ENCODE results near the gene CITED2. TPM values are rescaled to one million over a fixed set of nuclear protein-coding genes. Genes with fewer than 3 reads are reported as not detected.

Gene CITED2
- total RNA-seq, 1 experiment from 2014 or later: 63.4 TPM

DNA sequence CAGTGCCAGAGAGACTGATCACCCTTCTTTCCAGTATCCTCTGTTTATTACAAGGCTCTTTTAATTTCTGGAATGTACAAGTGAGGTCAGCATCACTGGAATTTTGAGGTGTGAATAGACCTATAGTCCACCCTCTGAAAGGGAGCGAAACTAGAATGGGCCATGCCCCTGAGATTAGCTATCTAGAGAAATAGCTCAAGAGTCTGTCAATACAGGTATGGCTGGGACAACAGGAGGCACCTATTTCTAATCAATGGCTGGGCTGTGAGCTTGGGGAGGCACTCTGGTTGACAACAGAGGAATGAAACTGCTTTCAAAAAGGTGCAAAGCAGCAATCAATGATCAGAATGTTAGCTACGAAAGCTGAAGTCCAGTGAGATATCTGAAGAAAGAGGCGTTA is 17.3 kb upstream of the CITED2 start:
- peaks cover 46% of the 10 kb centered on the region for H3K27me3 Mint-ChIP-seq (ENCODE audit: low read depth)
- ChIA-PET POLR2A (interaction anchor here (1.1 kb wide), 1 partner anchor 17 kb away, joined by 3 read pairs; the partner anchor contains the start of gene CITED2), CTCF (interaction anchor here (0.6 kb wide), 1 partner anchor 58 kb away, joined by 3 read pairs; no protein-coding TSS in a partner anchor)
- no peaks in the 10 kb centered on the region for H3K9me3 Mint-ChIP-seq
- H3K4me3 Mint-ChIP-seq: no peak overlapping the region
- DNase-seq (ENCODE audit: low spot score): no peak
- no peak overlapping the region for H3K27ac Mint-ChIP-seq
- TF ChIP-seq RELA (CRISPR knock-in tag; IDR thresholded peaks at IDR 0.05; ENCODE audit: borderline replicate concordance) (no peak), NFATC4 (CRISPR knock-in tag; IDR thresholded peaks at IDR 0.05) (no peak)
- H3K4me1 Mint-ChIP-seq: peaks cover 14% of the 10 kb centered on the region
- no peaks in the 10 kb centered on the region for H3K36me3 Mint-ChIP-seq
- ATAC-seq: no peak

DNA sequence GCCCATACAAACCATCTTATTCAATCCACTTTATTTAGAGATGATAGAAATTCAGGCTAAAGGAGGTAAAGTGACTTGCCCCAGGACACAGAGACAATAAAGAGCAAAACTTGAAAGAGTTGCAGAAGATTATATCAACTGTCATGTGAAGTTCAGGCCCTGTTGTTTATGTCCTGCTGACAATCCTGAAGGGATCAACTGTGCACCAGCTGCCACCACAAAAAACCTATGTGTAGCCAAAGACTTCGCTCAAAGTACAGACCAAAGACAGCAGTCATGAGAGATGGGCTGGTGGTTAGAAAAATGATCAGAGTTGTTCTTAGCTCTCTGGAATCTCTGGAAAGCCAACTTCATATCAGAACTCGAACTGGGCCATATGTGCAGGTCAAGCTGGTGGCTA is 16.0 kb upstream of the CITED2 start:
- Mint-ChIP-seq H3K36me3 (no peaks in the 10 kb centered on the region), H3K4me1 (peaks cover 6% of the 10 kb centered on the region), H3K9me3 (no peaks in the 10 kb centered on the region), H3K27ac (no peak overlapping the region), H3K27me3 (ENCODE audit: low read depth) (peaks cover 38% of the 10 kb centered on the region), H3K4me3 (no peak overlapping the region)
- ChIA-PET CTCF (no interaction called here), POLR2A (no interaction called here)
- no peak for DNase-seq (ENCODE audit: low spot score)
- TF ChIP-seq RELA (CRISPR knock-in tag; IDR thresholded peaks at IDR 0.05; ENCODE audit: borderline replicate concordance): no peak
- TF ChIP-seq ZNF232 (CRISPR knock-in tag; IDR thresholded peaks at IDR 0.05): no peak
- no peak for TF ChIP-seq TP53 (CRISPR knock-in tag; IDR thresholded peaks at IDR 0.05)
- no peak for TF ChIP-seq FOXJ3 (CRISPR knock-in tag; IDR thresholded peaks at IDR 0.05; ENCODE audit: borderline replicate concordance)
- no peak for TF ChIP-seq CDX4 (CRISPR knock-in tag; IDR thresholded peaks at IDR 0.05; ENCODE audit: borderline replicate concordance)
- no peak for TF ChIP-seq STAT6 (CRISPR knock-in tag; conservative IDR thresholded peaks at IDR 0.05; ENCODE audit: low read depth)
- TF ChIP-seq CBFB (CRISPR knock-in tag; IDR thresholded peaks at IDR 0.05; ENCODE audit: low read depth): no peak
- no peak for TF ChIP-seq CREM (CRISPR knock-in tag; IDR thresholded peaks at IDR 0.05)
- ATAC-seq: no peak

GRCh38 chr6:139388384-139388783 is 13.9 kb upstream of the CITED2 start:
- Mint-ChIP-seq H3K27ac (no peak overlapping the region), H3K4me1 (no peaks in the 10 kb centered on the region), H3K36me3 (no peaks in the 10 kb centered on the region), H3K27me3 (ENCODE audit: low read depth) (peaks cover 17% of the 10 kb centered on the region), H3K4me3 (no peak overlapping the region), H3K9me3 (no peaks in the 10 kb centered on the region)
- DNase-seq (ENCODE audit: low spot score) (no peak), ATAC-seq (no peak)
- CTCF ChIA-PET: no interaction called here
- POLR2A ChIA-PET: interaction anchor here (0.8 to 1.2 kb wide), 2 partner anchors 14 to 175 kb away, joined by 3 to 4 read pairs; partner anchors contain the start of gene CITED2
- TF ChIP-seq, protein P1, sequence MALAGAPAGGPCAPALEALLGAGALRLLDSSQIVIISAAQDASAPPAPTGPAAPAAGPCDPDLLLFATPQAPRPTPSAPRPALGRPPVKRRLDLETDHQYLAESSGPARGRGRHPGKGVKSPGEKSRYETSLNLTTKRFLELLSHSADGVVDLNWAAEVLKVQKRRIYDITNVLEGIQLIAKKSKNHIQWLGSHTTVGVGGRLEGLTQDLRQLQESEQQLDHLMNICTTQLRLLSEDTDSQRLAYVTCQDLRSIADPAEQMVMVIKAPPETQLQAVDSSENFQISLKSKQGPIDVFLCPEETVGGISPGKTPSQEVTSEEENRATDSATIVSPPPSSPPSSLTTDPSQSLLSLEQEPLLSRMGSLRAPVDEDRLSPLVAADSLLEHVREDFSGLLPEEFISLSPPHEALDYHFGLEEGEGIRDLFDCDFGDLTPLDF (CRISPR knock-in tag; IDR thresholded peaks at IDR 0.05): no peak
- TF ChIP-seq ELF4 (CRISPR knock-in tag; IDR thresholded peaks at IDR 0.05; ENCODE audit: low read depth): no peak
- TF ChIP-seq ATF6 (CRISPR knock-in tag; IDR thresholded peaks at IDR 0.05): no peak
- TF ChIP-seq, protein P2, sequence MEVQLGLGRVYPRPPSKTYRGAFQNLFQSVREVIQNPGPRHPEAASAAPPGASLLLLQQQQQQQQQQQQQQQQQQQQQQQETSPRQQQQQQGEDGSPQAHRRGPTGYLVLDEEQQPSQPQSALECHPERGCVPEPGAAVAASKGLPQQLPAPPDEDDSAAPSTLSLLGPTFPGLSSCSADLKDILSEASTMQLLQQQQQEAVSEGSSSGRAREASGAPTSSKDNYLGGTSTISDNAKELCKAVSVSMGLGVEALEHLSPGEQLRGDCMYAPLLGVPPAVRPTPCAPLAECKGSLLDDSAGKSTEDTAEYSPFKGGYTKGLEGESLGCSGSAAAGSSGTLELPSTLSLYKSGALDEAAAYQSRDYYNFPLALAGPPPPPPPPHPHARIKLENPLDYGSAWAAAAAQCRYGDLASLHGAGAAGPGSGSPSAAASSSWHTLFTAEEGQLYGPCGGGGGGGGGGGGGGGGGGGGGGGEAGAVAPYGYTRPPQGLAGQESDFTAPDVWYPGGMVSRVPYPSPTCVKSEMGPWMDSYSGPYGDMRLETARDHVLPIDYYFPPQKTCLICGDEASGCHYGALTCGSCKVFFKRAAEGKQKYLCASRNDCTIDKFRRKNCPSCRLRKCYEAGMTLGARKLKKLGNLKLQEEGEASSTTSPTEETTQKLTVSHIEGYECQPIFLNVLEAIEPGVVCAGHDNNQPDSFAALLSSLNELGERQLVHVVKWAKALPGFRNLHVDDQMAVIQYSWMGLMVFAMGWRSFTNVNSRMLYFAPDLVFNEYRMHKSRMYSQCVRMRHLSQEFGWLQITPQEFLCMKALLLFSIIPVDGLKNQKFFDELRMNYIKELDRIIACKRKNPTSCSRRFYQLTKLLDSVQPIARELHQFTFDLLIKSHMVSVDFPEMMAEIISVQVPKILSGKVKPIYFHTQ (CRISPR knock-in tag; IDR thresholded peaks at IDR 0.05): no peak
- no peak for TF ChIP-seq FOXK1 (CRISPR knock-in tag; IDR thresholded peaks at IDR 0.05)

Data from WTC11 (cell line).